PFSK-1 (cell line): Measurements from ENCODE around the gene CLPTM1L.

Experiments
- FOXP2 ChIP-seq: optimal IDR thresholded peaks from 2 replicates; pipeline ENCODE3; 2011; ENCODE audit warnings: borderline replicate concordance, control low read depth, inconsistent platforms; ENCODE audit not compliant: insufficient read depth; ENCODE audit errors: extremely low read length, extremely low read depth
- POLR2AphosphoS5 ChIP-seq: IDR thresholded peaks from 2 replicates; pipeline ENCODE4 v1.6.1; 2012; ENCODE audit warnings: low read depth, mild to moderate bottlenecking, control low read depth, low read length, moderate library complexity
- SIN3A ChIP-seq: IDR thresholded peaks from 2 replicates; pipeline ENCODE4 v1.6.1; 2012; ENCODE audit warnings: mild to moderate bottlenecking, low read length, moderate library complexity, borderline replicate concordance; ENCODE audit not compliant: insufficient read depth
- TAF1 ChIP-seq: IDR thresholded peaks from 2 replicates; pipeline ENCODE4 v1.6.1; 2012; ENCODE audit warnings: low read length, control low read depth, borderline replicate concordance; ENCODE audit not compliant: insufficient read depth
- TF ChIP-seq, protein P1 (sequence below), 2 experiments: IDR thresholded peaks; 2 replicates each; pipeline versions ENCODE4 v1.6.1 to v1.8.0; 2011 to 2012; ENCODE audit warnings: low read depth in 2 of 2, low read length in 2 of 2, control low read depth in 1 of 2, inconsistent platforms in 1 of 2, mild to moderate bottlenecking in 1 of 2, moderate library complexity in 1 of 2; ENCODE audit not compliant: insufficient read depth in 1 of 2

CLPTM1L gene

GRCh38 chr5:1320436-1321344 lies 24.2 kb downstream of the CLPTM1L start:
- TF ChIP-seq, protein P1, sequence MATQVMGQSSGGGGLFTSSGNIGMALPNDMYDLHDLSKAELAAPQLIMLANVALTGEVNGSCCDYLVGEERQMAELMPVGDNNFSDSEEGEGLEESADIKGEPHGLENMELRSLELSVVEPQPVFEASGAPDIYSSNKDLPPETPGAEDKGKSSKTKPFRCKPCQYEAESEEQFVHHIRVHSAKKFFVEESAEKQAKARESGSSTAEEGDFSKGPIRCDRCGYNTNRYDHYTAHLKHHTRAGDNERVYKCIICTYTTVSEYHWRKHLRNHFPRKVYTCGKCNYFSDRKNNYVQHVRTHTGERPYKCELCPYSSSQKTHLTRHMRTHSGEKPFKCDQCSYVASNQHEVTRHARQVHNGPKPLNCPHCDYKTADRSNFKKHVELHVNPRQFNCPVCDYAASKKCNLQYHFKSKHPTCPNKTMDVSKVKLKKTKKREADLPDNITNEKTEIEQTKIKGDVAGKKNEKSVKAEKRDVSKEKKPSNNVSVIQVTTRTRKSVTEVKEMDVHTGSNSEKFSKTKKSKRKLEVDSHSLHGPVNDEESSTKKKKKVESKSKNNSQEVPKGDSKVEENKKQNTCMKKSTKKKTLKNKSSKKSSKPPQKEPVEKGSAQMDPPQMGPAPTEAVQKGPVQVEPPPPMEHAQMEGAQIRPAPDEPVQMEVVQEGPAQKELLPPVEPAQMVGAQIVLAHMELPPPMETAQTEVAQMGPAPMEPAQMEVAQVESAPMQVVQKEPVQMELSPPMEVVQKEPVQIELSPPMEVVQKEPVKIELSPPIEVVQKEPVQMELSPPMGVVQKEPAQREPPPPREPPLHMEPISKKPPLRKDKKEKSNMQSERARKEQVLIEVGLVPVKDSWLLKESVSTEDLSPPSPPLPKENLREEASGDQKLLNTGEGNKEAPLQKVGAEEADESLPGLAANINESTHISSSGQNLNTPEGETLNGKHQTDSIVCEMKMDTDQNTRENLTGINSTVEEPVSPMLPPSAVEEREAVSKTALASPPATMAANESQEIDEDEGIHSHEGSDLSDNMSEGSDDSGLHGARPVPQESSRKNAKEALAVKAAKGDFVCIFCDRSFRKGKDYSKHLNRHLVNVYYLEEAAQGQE (IDR thresholded peaks at IDR 0.05; ENCODE audit: insufficient read depth in 1 of 2, low read depth in 2 of 2, low read length in 2 of 2): no peak
- TF ChIP-seq TAF1 (no peak), FOXP2 (no peak), SIN3A (no peak), POLR2AphosphoS5 (no peak)

GRCh38 chr5:1319436-1320256 lies 25.3 kb downstream of the CLPTM1L start:
- TF ChIP-seq POLR2AphosphoS5 (no peak), FOXP2 (no peak), SIN3A (no peak), TAF1 (no peak)
- TF ChIP-seq, protein P1 (IDR thresholded peaks at IDR 0.05; ENCODE audit: insufficient read depth in 1 of 2, low read depth in 2 of 2, low read length in 2 of 2): no peak

GRCh38 chr5:1318659-1319251 lies 26.1 kb downstream of the CLPTM1L start:
- TF ChIP-seq POLR2AphosphoS5 (no peak), SIN3A (no peak), FOXP2 (no peak), TAF1 (no peak)
- TF ChIP-seq, protein P1 (IDR thresholded peaks at IDR 0.05; ENCODE audit: insufficient read depth in 1 of 2, low read depth in 2 of 2, low read length in 2 of 2): no peak

- TF ChIP-seq, protein P1 (IDR thresholded peaks at IDR 0.05; ENCODE audit: insufficient read depth in 1 of 2, low read depth in 2 of 2, low read length in 2 of 2): no peak
- TF ChIP-seq TAF1 (no peak), FOXP2 (no peak), POLR2AphosphoS5 (no peak)
Observed at GRCh38 chr5:1317921-1318565, 26.9 kb downstream of the CLPTM1L start.
